Peyer's patch (tissue), 4 donors: ENCODE data around the gene SNED1.

Experiments used
- CTCF ChIP-seq, 6 experiments: fragments of 450-650 bp in 4 of 6; fragments of 200-600 bp in 2 of 6; sonication (generic) in 1 of 6; IDR thresholded peaks; one replicate each; pipeline ENCODE4 v1.5.1; 2017 to 2019; ENCODE audit warnings: antibody characterized with exemption in 6 of 6, mild to moderate bottlenecking in 3 of 6, moderate library complexity in 1 of 6
- POLR2A ChIP-seq, 2 donors: fragments of 450-650 bp; IDR thresholded peaks; one replicate each; pipeline ENCODE4 v1.5.1; 2017; ENCODE audit warnings: antibody characterized with exemption in 2 of 2, mild to moderate bottlenecking in 2 of 2, moderate library complexity in 2 of 2

- TF ChIP-seq CTCF (IDR thresholded peaks at IDR 0.05) (no peak), POLR2A (IDR thresholded peaks at IDR 0.05) (peak in 1 of 2 donors; percentile 7)
These were observed at the start of gene SNED1 for GRCh38 chr2:240997856-240998705.
